GM12864 (cell line): Measurements from ENCODE around the gene ALKBH5.
A peak's percentile ranks its signal among the peaks of the same experiment; 100 is the strongest.

Experiments
- DNase-seq: peaks from one replicate; pipeline ENCODE4 v3.0.0-alpha.2; 2011; ENCODE audit warnings: low read depth
- H3K4me3 ChIP-seq: 2 replicates; pipeline ENCODE4 v1.5.1; 2011; ENCODE audit warnings: mild to moderate bottlenecking, low read depth, low read length, control low read depth
- TF ChIP-seq, protein P1 (sequence below): IDR thresholded peaks from 2 replicates; pipeline ENCODE4 v1.5.1; 2011; ENCODE audit warnings: low read depth, mild to moderate bottlenecking, moderate library complexity, low read length, control low read depth, inconsistent platforms; ENCODE audit errors: missing control alignments

ALKBH5 gene

DNA sequence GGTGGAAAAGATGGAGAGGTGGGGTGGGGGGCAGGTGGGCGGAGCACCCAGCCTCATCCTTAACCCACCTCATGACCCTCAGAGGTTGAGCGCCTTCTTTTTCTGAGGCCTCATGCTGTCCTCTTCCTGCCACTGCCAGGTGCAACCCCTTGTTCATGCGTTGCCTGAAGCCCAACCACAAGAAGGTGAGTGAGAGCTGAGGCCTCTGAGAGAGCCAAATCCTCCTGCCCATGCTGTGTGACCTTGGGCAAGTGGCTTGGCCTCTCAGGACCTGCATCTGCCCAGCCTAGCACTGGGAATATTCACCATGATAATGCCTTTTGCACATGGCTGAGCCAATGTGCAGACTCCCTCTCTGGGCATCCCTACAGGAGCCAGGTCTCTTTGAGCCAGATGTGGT is 43.0 kb upstream of the ALKBH5 start:
- TF ChIP-seq, protein P1, sequence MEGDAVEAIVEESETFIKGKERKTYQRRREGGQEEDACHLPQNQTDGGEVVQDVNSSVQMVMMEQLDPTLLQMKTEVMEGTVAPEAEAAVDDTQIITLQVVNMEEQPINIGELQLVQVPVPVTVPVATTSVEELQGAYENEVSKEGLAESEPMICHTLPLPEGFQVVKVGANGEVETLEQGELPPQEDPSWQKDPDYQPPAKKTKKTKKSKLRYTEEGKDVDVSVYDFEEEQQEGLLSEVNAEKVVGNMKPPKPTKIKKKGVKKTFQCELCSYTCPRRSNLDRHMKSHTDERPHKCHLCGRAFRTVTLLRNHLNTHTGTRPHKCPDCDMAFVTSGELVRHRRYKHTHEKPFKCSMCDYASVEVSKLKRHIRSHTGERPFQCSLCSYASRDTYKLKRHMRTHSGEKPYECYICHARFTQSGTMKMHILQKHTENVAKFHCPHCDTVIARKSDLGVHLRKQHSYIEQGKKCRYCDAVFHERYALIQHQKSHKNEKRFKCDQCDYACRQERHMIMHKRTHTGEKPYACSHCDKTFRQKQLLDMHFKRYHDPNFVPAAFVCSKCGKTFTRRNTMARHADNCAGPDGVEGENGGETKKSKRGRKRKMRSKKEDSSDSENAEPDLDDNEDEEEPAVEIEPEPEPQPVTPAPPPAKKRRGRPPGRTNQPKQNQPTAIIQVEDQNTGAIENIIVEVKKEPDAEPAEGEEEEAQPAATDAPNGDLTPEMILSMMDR: no peak
- no peak for DNase-seq
- no peak overlapping the region for H3K4me3 ChIP-seq

DNA sequence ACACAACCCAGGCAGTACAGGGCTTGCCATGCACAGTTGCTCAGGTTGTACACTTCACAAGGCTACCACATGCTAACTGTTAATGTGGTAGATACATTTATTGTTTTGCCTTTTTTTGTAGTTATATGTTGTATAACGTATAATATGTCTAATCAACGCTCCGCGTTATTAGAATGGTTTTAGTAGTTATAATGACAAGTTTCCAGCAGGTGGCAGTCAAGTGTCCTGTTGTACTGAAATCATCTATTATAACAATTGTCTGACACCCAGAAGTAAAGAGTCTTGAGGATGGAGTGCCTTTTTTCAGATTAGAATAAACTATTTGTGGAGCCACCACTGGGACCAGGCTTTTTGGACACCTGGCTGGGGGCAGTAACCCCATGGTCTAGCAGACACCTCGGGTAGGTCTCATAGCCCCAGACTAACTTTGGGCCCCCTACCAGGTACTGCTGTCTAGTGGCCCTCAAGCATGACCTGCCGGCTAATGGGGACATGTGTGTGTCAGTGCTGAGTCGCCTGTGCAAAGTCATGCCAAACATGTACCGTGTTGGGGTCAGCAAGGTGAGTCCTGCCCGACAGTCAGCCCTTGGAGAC is 42.3 kb upstream of the ALKBH5 start:
- no peak overlapping the region for H3K4me3 ChIP-seq
- DNase-seq: no peak
- TF ChIP-seq, protein P1: peak; percentile 42

DNA sequence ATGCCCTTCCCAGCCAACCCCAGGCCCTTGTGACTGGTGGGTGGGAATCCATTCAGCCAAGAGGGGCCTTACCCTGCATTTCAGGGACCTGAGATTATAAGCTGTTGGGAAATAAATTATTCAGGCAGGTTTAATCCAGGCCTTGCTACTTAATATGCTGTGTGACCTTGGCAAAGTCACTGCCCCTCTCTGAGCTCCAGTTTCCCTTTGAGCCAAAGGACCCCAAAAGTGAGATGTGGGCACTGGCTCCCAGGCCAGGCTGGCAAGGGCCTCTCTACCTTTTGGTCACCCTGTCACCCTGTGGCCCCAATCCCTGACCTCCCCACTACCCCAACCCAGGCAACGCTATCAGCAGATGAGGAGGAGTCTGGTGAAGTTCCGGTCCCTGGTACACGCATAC is 41.2 kb upstream of the ALKBH5 start:
- TF ChIP-seq, protein P1: no peak
- no peak for DNase-seq

DNA sequence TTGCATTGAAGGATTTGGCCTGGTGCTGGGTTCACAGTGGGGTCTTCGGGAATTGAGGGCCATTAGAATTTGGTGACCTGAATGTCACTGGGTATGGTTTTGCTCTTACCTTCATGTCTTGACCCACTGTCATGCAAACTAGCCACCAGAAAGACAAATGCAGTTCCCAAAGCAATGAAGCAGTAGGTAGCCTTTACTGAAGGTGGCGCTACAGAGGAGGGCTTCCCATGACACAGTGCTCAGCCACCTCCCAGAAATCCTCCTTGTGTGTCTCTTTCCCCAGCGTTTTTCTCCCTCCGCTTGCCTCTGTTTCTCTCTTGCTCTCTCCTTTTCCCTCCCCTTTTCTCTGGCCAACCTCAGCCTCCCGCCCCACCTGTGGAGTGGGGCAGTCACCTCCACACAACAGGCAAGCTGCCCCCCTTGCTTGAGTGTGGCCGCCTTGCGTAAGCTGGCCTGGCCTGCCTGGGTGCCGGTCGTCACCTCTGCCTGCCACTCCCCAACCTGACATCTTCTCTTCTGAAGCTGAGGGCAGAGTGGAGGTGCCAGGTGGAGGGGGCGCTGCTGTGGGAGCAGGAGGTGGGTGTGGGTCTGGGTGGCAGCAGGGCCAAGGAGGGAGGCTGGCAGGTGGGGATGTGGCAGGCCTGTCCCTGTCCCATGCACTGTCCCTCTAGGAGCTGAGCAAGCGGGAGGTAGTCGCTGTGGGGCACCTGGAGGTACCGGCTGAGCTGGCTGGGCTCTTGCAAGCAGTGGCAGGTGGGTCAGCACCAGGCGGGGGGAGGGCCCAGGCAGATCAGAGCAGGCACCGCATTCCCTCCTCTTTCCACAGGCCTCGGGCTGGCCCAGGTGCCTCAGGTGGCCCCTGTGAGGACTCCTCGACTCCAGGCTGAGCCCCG is 40.3 kb upstream of the ALKBH5 start:
- no peak overlapping the region for H3K4me3 ChIP-seq
- DNase-seq: no peak
- TF ChIP-seq, protein P1: peak; percentile 60

More for the DNA sequence above, 41.2 kb upstream of the ALKBH5 start:
- H3K4me3 ChIP-seq: no peak overlapping the region

DNA sequence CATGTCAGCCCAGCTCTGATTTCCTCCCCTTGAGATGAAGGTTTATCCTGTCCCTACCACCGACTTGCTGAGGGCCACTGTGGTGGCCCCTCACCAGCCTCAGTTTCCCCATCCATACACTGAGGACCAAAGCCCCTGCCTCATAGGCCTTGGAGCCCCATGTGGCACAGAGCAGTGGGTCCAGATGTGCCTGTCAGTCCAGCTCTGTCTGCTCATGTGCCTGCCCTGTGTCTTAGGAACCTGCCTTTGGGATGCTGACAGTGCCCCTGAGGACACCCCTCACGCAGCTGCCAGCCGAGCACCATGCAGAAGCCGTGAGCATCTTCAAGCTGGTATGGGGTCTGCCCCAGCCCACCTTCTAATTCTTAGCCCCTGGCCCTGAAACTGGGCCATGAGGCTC is 39.4 kb upstream of the ALKBH5 start:
- no peak overlapping the region for H3K4me3 ChIP-seq
- no peak for DNase-seq
- TF ChIP-seq, protein P1: no peak

DNA sequence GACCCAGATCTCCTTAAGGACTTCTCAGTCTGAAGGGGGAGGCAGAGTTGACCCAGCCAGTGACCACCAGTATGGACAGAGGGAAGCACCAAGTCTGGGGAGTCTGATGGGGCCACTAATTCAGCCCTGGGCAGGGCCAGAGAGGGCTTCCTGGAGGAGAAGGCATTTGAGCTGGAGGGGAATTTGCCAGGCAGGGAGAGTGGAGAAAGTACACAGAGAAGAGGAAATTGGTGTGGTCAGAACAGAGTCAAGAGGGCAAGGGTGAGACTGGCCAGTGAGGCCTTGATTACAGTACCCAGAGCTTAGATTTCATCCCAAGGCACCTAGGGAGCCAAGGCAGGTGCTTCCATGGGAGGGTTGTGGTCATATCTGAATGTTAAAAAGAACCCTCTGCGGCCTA is 38.8 kb upstream of the ALKBH5 start:
- TF ChIP-seq, protein P1: no peak
- no peak for DNase-seq
- no peak overlapping the region for H3K4me3 ChIP-seq

DNA sequence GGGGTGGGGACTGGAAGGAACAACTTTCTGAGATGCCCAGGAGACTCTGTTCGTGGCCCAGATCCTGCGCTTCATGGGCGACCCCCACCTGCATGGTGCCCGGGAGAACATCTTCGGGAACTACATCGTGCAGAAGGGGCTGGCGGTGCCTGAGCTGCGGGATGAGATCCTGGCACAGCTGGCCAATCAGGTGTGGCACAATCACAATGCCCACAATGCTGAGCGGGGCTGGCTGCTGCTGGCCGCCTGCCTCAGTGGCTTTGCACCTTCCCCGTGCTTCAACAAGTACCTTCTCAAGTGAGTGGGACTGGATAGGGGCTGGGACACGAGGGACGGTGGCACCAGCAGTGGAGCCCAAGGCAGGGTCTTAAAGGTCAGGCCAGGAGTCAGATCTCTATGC is 37.8 kb upstream of the ALKBH5 start:
- TF ChIP-seq, protein P1: no peak
- H3K4me3 ChIP-seq: no peak overlapping the region
- no peak for DNase-seq
